ENCODE data around the gene GP5. TPM values are rescaled to one million over a fixed set of nuclear protein-coding genes. Genes with fewer than 3 reads are reported as not detected.

The GP5 gene
- total RNA-seq, 1 experiment from 2014 or later = 0.15 TPM

DNA sequence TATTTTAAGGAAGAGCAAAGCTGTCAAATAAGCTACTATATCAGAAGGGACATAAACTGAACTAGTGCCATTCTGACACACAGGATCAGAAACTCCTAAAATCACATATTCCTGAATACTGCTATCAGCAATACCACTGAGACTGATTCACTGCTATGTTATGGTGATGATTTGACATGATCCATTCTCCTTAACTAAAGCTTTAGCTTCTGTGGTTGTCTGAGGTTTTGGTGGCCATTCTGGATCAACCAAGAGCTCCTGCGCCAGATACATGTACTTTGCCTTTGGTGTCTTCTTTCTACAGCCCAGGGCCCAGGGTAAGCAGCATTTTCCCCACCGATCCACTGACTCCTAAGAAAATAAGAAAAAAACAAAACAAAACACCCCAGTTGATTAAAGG lies 6.7 kb upstream of the GP5 start:
- no peaks in the 10 kb centered on the region for H3K79me2 ChIP-seq (ENCODE audit: insufficient read depth, low read length)
- H2AFZ ChIP-seq (ENCODE audit: low read depth, low read length, poor library complexity, severe bottlenecking) = no peak overlapping the region
- H3K9me3 ChIP-seq (ENCODE audit: control insufficient read depth in 1 of 2, insufficient read depth in 1 of 2, low read depth in 1 of 2, low read length in 2 of 2) = no peaks in the 10 kb centered on the region
- POLR2A ChIA-PET = no interaction called here
- no peaks in the 10 kb centered on the region for H3K27me3 ChIP-seq (ENCODE audit: insufficient read depth, low read length)
- H3K27ac ChIP-seq (ENCODE audit: low read depth, low read length) = no peak overlapping the region
- DNase-seq (ENCODE audit: low read depth, low spot score) (no peak), ATAC-seq (no peak)
- H3K4me1 ChIP-seq (ENCODE audit: control insufficient read depth in 1 of 2, insufficient read depth in 2 of 2, low read length in 2 of 2) = no peaks in the 10 kb centered on the region; a peak in 1 of 4 replicates
- no peak overlapping the region for H3K4me2 ChIP-seq (ENCODE audit: low read length)
- H3K9me2 ChIP-seq (ENCODE audit: insufficient read depth) = no peaks in the 10 kb centered on the region
- peaks cover 0 to 7% of the 10 kb centered on the region in 2 experiments; a peak in 1 of 4 replicates for H3K36me3 ChIP-seq (ENCODE audit: control insufficient read depth in 1 of 2, insufficient read depth in 2 of 2, low read length in 2 of 2)
- no peak overlapping the region for H3K4me3 ChIP-seq (replicated peaks in 1 of 2; ENCODE audit: low read depth in 1 of 2, low read length in 2 of 2)
- intact Hi-C loops (cut with micrococcal nuclease) = loop anchor here (2.0 to 10.0 kb wide), 2 partner anchors 625 to 741 kb away; no protein-coding TSS in a partner anchor
- no TSS peak for BruUV-seq (replicated peaks)
- H3K9ac ChIP-seq (ENCODE audit: low read length) = no peak overlapping the region
- H4K20me1 ChIP-seq (ENCODE audit: insufficient read depth) = no peaks in the 10 kb centered on the region
- TF ChIP-seq ZNF274 (IDR thresholded peaks at IDR 0.05; ENCODE audit: low read depth, low read length) = no peak
- TF ChIP-seq SP1 (IDR thresholded peaks at IDR 0.05; ENCODE audit: low read depth) = no peak
- TF ChIP-seq, protein P1, sequence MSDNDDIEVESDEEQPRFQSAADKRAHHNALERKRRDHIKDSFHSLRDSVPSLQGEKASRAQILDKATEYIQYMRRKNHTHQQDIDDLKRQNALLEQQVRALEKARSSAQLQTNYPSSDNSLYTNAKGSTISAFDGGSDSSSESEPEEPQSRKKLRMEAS (IDR thresholded peaks at IDR 0.05) = no peak
- TF ChIP-seq FOSL1 (IDR thresholded peaks at IDR 0.05; ENCODE audit: low read depth) = no peak
- no peak for TF ChIP-seq EZH2phosphoT487 (IDR thresholded peaks at IDR 0.05; ENCODE audit: borderline replicate concordance)
- TF ChIP-seq, protein P2, sequence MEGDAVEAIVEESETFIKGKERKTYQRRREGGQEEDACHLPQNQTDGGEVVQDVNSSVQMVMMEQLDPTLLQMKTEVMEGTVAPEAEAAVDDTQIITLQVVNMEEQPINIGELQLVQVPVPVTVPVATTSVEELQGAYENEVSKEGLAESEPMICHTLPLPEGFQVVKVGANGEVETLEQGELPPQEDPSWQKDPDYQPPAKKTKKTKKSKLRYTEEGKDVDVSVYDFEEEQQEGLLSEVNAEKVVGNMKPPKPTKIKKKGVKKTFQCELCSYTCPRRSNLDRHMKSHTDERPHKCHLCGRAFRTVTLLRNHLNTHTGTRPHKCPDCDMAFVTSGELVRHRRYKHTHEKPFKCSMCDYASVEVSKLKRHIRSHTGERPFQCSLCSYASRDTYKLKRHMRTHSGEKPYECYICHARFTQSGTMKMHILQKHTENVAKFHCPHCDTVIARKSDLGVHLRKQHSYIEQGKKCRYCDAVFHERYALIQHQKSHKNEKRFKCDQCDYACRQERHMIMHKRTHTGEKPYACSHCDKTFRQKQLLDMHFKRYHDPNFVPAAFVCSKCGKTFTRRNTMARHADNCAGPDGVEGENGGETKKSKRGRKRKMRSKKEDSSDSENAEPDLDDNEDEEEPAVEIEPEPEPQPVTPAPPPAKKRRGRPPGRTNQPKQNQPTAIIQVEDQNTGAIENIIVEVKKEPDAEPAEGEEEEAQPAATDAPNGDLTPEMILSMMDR (IDR thresholded peaks at IDR 0.05 in 2 of 3, conservative IDR thresholded peaks at IDR 0.05 in 1 of 3; ENCODE audit: borderline replicate concordance in 1 of 3, insufficient read depth in 1 of 3, low read depth in 2 of 3, low read length in 2 of 3) = no peak
- TF ChIP-seq, protein P3, sequence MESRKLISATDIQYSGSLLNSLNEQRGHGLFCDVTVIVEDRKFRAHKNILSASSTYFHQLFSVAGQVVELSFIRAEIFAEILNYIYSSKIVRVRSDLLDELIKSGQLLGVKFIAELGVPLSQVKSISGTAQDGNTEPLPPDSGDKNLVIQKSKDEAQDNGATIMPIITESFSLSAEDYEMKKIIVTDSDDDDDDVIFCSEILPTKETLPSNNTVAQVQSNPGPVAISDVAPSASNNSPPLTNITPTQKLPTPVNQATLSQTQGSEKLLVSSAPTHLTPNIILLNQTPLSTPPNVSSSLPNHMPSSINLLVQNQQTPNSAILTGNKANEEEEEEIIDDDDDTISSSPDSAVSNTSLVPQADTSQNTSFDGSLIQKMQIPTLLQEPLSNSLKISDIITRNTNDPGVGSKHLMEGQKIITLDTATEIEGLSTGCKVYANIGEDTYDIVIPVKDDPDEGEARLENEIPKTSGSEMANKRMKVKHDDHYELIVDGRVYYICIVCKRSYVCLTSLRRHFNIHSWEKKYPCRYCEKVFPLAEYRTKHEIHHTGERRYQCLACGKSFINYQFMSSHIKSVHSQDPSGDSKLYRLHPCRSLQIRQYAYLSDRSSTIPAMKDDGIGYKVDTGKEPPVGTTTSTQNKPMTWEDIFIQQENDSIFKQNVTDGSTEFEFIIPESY (IDR thresholded peaks at IDR 0.05; ENCODE audit: extremely low read depth, insufficient replicate concordance, low read length) = no peak
- no peak for TF ChIP-seq EZH2 (IDR thresholded peaks at IDR 0.05)
- TF ChIP-seq YY1 (IDR thresholded peaks at IDR 0.05; ENCODE audit: extremely low read depth, insufficient replicate concordance, low read depth, low read length) = no peak
- TF ChIP-seq, protein P4, sequence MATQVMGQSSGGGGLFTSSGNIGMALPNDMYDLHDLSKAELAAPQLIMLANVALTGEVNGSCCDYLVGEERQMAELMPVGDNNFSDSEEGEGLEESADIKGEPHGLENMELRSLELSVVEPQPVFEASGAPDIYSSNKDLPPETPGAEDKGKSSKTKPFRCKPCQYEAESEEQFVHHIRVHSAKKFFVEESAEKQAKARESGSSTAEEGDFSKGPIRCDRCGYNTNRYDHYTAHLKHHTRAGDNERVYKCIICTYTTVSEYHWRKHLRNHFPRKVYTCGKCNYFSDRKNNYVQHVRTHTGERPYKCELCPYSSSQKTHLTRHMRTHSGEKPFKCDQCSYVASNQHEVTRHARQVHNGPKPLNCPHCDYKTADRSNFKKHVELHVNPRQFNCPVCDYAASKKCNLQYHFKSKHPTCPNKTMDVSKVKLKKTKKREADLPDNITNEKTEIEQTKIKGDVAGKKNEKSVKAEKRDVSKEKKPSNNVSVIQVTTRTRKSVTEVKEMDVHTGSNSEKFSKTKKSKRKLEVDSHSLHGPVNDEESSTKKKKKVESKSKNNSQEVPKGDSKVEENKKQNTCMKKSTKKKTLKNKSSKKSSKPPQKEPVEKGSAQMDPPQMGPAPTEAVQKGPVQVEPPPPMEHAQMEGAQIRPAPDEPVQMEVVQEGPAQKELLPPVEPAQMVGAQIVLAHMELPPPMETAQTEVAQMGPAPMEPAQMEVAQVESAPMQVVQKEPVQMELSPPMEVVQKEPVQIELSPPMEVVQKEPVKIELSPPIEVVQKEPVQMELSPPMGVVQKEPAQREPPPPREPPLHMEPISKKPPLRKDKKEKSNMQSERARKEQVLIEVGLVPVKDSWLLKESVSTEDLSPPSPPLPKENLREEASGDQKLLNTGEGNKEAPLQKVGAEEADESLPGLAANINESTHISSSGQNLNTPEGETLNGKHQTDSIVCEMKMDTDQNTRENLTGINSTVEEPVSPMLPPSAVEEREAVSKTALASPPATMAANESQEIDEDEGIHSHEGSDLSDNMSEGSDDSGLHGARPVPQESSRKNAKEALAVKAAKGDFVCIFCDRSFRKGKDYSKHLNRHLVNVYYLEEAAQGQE (IDR thresholded peaks at IDR 0.05; ENCODE audit: low read depth) = no peak
- TF ChIP-seq ZFX (IDR thresholded peaks at IDR 0.05) = no peak
- TF ChIP-seq ELF1 (IDR thresholded peaks at IDR 0.05; ENCODE audit: borderline replicate concordance, low read depth) = no peak
- CTCF ChIA-PET = interaction anchor here (1.1 to 2.7 kb wide), 3 partner anchors 62 to 168 kb away, joined by 3 to 9 read pairs (median 3); no protein-coding TSS in a partner anchor
- RAD21 ChIA-PET (ENCODE audit: low non-redundant PET in 1 of 2, low total read pairs in 2 of 2, uncharacterized antibody in 2 of 2, unreplicated experiment in 2 of 2) = interaction anchor here in 1 of 2 experiments (0.6 kb wide), 1 partner anchor 577 kb away, joined by 3 read pairs; no protein-coding TSS in a partner anchor
